ENCODE measurements around the gene SDC4.
A peak's percentile ranks its signal among the peaks of the same experiment; 100 is the strongest.

The SDC4 gene

DNA sequence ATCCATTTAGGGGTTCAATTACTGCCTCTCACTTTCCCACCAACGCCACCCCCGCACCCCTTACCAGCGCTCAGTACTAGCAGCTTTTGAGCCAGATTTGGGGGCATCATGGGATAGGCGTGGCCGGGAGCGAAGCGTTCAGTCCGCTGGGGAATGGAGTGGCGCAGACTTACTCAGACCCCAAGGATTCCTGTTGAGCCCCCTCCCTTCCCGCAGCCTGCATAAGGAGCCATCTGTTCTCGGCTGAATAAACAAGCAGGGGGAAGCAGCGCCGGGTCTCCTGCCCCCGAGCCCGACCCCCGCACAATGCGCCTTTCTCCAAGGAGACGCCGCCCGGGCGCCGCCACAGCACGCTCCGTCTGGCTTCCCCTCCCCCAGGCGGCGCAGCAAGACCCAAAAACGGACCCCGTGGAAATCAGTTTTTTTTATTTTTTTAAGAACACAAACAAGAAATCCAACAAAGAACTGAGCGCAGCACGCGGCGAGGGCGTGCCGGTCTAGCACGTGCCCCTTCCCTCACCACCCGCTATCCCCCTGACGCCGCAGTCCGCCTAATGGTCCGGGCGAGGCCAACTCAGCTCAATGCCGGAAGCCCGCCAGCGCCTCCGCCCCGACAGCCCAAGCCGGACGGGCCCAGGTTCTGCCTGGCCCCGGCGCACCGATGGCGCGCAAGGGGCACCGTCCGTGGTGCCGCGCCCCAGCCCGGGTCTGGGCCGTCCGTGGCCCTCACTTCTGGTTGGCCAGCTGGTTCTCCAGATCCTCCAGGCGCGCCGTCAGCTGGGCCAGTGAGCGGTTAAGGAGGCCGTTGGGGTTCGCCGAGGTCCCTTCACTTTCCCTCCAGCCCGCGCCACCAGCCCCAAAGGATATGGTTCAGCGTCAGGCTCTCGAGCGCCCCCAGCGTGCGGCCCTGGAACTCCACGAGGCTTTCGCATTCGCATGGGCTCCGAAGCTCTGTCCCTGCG lies 54.9 kb downstream of the SDC4 start:
- DNase-seq, result peak; percentile 56

GRCh38 chr20:45292343-45292742 lies 55.9 kb downstream of the SDC4 start:
- DNase-seq, result no peak

DNA sequence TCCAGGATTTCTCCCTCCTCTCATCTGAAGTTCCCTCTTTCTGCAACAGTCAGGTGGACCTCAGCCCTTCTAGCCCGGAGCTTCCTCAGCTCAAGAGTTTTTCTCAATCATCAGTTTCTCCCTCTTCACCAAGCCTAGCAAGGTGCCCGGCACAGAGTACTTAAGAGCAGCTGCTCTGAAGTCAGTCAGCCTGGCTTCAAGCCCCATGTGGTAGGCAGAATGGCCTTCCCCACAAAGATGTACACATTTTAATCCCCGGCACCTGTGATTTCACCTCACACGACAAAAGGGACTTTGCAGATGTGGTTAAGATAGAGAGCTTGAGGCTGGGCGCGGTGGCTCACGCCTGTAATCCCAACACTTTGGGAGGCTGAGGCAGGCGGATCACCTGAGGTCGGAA lies 56.7 kb downstream of the SDC4 start:
- no peak for DNase-seq

DNA sequence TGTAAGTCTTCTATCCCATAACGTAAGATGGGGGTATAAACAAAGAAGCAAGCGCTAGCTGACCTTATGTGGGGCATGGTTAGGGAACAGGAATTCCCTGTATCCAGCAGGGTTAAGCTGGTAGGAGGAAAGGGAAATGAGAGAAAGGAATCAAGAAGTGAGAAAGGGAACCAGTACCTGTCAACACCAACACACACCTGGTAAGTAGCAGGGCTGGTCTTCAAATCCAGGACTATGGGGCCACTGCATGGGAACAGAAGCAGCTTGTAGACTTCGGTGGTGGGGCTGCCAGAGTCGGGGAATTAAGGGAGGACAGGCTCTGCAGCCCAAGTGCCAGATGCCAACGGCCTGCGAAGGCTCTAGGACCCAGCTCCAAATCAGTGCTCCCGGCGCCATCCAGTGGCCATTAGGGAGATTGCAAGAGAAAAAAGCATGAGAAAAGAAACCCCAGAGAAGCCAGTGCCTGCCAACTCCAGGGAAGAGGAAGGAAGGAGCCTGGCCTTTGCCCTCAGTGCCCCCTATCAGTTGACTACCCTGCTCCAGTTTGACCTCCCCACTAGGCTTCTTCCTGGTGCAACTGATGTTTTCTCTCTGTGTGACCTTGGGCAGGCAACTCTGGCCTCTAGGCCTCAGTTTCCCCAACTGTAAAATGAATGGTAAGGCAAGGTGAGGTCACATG lies 57.4 kb downstream of the SDC4 start:
- DNase-seq, result peak; percentile 45

DNA sequence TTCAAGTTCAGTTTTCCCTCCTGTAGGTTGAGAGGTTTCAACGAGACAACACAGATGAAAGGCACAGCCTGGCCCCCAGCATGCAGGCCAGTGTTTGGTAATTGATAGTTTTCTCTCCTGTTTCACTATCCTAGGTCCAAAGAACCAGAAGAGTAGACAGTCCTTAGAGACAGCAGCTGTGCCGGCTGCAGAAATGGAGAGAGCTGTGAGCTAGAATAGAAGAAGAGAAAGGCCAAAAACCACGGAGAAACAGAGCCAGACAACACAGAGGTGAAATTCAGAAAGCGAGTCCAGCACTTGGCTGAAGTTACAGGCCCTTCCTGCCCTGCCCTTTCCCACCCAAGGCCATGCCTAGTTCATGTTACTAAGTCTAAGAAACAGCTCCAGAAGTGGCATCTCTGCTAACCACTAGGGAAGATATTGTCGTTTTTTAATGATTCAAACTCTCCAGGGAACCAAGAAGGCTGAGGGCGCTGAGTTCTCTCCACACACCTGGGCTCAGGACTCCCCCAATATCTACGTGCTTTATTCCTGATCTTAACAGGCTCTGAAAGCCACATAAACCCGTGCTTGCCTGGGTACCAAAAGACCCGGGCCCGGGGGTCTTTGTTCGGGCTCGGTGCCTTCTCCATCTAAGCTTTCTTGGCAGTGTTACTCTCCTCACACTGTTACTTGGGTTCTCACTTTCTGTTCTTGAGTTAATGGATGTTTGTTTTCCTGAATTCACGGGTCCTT lies 58.1 kb downstream of the SDC4 start:
- no peak for DNase-seq

DNA sequence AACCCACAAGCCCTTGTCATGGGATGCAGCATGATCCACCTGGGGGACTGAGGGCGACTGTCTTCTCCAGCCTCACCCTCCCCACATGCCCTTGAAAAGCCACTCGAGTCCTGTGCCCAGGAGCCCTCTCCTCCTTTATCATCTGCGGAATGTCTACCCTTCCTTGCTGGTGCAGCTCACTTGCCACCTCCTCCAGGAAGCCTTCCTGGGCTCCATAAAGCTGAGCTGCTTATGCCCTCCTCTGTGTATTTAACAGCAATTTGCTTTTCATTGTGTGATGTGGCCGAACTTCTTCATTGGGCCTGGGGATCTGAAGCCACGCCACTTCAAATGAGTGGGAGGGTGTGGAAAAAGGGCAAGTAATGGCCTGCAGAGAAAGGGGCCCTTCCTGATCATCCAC lies 59.4 kb downstream of the SDC4 start:
- DNase-seq, result no peak

DNA sequence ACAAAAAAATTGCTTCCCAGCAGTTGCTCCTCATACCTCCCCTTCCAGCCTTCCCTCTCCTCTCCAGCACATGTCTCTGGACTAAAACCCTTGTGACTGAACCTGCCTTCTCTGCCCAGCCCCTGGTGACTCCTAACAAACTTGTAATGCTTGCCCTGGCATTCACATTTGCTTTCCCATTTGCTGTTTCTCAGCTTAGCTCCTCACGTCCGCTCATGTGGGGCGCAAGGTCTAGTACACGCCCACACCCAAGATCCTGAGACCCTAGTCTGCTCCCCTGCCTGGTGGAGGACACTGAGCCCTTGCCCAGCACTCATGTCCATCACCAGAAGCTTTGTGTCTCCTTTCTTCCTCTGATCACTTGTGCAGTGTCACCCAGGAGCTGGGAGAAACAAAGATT lies 59.8 kb downstream of the SDC4 start:
- DNase-seq, result no peak

DNA sequence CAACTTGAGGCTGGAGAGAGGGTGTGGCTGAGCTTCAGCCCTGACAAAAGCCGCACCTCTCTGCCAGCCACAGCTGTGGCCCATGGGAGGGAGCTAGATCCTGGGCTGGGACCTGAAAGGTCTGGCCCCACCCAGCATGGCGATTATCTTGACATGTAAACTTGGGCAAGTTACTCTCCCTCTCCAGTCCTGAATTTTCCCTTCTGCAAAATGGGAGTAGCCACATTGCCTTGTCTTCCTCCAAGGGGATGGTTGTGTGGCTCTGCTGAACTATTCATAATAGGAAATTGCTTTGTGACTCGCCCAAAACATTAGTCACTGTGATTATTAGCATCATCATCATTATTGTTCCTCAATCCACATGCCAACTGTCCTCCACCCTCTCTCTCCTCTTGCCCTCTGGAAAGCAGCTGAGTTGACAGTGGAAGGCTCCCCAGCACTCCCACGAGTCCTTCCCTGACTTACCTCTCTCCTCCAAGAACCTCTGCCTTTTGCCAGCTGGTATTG lies 64.6 kb downstream of the SDC4 start:
- DNase-seq, result no peak

GRCh38 chr20:45282700-45283550 lies 65.3 kb downstream of the SDC4 start:
- no peak for DNase-seq

- DNase-seq, result no peak
Measured at GRCh38 chr20:45279992-45280391, 68.2 kb downstream of the SDC4 start.

DNA sequence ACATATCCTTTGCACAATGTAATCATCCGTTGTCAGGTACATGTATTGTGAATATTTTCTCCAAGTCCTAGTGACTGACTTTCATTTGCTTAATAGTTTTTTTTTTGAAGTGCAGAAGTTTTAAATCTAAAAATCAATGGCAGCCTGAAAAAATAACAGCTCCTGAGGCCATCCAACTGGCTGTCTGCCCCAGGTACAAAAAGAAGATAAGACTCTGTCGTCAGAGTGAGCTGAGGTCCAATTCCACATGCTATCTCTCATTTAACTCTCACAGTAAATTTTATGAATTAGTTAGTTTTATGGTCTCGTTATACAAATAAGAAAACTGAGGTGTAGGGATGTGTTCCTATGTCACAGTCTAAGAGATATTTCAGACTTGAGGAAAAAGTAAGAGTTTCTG lies 72.9 kb downstream of the SDC4 start:
- DNase-seq, result no peak
